Measurements from ENCODE around the gene BTNL2.
"Not testable (repeated sequence)": the region's sequence is repeated elsewhere in the genome, so short reads cannot be mapped to it uniquely, and the experiment has no call there.

BTNL2 gene

DNA sequence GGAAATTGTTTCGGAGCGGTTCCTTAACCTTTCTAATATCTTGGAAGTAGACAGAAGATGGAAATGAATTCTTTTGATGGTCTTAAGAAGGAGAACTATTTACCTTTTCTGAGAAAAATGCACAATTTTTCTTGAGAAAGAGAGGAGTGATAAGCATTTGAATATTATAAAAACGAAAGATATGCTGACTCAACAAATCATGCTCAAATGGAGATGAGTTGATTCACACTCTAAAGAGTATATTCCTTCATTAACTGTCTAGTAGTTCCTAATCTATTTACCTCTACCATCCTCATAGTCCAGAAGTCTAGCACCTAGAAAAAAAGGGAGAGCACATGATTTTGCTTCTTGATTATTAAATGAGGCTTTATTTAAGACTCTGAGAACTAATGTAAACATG lies 39.3 kb downstream of the BTNL2 start:
- DNase-seq (ENCODE audit: low read depth, low spot score), result no peak

DNA sequence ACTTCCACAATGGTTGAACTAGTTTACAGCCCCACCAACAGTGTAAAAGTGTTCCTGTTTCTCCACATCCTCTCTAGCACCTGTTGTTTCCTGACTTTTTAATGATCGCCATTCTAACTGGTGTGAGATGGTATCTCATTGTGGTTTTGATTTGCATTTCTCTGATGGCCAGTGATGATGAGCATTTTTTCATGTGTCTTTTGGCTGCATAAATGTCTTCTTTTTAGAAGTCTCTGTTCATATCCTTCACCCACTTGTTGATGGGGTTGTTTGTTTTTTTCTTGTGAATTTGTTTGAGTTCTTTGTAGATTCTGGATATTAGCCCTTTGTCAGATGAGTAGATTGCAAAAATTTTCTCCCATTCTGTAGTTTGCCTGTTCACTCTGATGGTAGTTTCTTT lies 47.8 kb downstream of the BTNL2 start:
- not testable (repeated sequence) for DNase-seq (ENCODE audit: low read depth, low spot score)

DNA sequence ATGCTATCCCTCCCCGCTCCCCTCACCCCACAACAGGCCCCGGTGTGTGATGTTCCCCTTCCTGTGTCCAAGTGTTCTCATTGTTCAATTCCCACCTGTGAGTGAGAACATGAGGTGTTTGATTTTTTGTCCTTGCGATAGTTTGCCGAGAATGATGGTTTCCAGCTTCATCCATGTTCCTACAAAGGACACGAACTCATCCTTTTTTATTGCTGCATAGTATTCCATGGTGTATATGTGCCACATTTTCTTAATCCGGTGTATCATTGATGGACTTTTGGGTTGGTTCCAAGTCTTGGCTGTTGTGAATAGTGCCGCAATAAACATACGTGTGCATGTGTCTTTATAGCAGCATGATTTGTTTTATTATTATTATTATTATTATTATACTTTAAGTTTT lies 48.4 kb downstream of the BTNL2 start:
- not testable (repeated sequence) for DNase-seq (ENCODE audit: low read depth, low spot score)

DNA sequence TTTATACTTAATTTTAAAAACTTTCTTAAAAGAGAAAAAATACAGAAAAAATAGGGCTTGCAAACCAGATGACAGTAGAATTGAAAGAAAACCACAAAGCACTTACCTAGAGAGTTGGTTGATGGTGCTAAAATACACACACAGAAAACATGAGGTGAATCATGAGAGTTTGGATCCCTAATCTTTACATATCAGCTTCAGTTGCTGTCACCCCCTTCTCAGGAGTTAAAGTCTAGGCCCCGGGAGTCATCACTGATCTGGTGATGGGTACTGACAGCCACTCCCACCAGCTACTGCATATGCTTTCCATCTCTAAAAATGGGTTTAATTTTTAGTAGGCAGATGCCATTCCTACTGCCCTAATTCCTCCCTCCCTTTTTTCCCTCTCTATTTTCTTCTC lies 52.0 kb downstream of the BTNL2 start:
- DNase-seq (ENCODE audit: low read depth, low spot score), result no peak

DNA sequence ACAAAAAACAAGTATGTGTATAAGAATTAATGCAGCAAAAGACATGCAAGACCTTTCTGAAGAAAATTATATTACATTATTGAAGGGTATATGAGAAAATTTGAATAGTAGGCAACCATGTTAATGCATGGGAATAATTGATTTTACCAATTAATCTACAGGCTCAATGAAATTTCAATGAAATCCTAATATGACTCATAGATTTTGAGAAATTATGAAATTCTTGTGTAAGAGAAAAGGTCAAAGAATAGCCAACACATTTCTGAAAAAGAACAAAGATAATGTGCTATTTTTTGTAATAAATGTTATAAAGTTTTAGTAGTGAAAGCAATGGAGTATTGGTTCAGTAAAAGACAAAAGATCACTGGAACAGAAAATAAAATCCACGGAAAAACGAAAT lies 53.6 kb downstream of the BTNL2 start:
- DNase-seq (ENCODE audit: low read depth, low spot score), result no peak

All from smooth muscle cell of the brain vasculature (primary cell).